HG02970 (cell line): Measurements from ENCODE around the gene MACO1.

Experiments
- ATAC-seq: cut with Tn5 transposase; IDR thresholded peaks from one replicate; pipeline ENCODE4 v1.9.1; 2021; ENCODE audit warnings: mild to moderate bottlenecking, moderate library complexity, moderate number of reproducible peaks; ENCODE audit not compliant: unreplicated experiment, low FRiP score

Gene MACO1

DNA sequence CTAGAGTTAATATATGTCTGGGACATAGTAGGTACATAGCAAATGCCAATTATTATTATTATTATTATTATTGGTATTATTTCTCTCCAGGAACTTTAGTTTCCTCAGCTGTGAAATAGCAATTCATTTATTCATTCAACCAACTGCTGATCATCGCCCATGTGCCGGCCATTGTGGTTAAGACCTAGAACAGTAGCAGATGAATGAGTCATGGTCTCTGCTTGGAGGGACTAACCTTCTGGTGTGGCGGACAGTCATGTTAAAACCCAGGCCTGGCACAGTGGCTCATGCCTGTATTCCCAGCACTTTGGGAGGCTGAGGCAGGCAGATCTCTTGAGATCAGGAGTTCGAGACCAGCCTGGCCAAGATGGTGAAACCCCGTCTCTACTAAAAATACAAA, 88.9 kb downstream of the MACO1 start:
- ATAC-seq: no peak

GRCh38 chr1:25520446-25521061, 89.9 kb downstream of the MACO1 start:
- no peak for ATAC-seq

DNA sequence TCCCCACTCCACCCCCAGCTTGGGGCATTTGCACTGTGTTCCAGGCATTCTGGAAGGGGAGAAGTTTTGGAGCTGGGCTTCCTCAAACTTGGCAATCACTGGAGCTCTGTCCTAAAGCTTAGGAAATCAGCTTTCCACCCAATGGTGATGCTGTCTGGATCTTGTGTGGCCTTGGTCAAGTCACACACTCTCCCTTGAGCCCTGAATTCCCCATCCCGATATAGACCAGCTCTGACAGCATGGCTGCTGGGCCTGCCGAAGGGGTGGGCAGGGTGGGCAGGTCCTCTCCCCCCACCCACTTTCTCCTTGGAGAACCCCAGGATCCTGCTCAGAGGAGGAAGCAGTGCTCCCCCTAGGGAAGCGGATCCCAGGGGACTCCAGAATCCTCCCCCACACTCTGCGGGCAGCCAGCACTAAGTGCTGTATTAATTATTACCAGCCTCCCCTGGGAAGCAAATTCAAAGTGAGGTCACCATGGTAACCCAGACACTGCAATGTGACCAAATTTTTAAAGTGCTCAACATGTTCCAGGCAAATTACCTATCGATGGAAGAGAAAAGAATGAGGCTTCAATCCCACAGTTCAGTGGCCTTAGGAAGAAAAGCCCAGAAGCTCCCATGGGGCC, 91.4 kb downstream of the MACO1 start:
- no peak for ATAC-seq

DNA sequence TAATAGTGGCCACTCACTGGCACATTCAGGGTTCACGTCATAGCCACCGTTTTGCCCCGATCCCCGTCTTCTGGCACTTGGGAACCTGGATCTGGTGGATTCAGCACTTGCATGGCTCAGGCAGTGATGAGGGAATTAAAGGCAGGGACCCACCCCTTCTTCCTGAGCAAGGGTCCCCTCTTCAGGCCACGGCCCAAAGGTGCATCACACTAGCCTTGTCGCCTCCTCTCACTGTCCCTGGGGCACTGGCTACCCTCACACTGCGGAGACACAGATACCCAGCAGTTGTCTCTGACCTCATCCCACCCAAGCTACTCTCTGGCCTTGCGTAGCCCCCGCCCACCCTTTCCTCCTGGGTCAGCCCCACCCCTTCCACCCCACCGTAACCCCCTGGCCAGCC, 92.8 kb downstream of the MACO1 start:
- ATAC-seq: no peak

GRCh38 chr1:25524568-25525360, 94.1 kb downstream of the MACO1 start:
- ATAC-seq: no peak

DNA sequence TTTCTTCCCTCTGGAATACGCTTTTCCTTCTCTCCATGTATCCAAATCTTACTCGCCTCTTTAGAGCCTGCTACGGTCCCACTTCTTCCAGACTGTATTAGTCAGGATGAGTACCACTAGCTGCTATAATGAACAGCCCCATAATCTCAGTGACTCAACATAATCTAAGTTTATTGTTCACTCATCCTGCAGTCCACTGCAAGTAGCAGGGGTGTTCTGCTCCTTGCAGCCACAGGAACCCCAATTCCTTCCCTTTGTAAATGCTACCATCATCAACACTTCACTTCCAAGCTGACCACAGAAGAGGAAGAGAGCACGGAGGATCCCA, 94.6 kb downstream of the MACO1 start:
- no peak for ATAC-seq

DNA sequence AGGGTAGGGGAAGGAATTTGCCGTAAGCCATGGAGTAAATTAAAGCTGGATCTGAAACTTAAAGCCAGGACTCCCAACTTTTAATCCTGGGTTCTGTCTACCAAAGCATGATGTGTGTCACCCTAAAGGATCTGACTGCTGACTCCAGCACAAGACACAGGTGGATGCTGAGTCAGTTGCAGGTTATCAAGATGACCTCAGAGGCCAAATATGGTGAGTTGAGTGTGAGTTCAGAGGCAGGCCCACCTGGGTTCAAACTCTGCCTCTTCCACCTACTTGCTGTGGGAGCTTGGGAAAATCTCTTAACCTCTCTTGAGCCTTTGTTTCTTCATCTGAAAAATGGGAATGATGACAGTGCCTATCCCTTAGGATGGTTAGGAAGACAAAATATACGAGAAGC, 96.1 kb downstream of the MACO1 start:
- no peak for ATAC-seq

DNA sequence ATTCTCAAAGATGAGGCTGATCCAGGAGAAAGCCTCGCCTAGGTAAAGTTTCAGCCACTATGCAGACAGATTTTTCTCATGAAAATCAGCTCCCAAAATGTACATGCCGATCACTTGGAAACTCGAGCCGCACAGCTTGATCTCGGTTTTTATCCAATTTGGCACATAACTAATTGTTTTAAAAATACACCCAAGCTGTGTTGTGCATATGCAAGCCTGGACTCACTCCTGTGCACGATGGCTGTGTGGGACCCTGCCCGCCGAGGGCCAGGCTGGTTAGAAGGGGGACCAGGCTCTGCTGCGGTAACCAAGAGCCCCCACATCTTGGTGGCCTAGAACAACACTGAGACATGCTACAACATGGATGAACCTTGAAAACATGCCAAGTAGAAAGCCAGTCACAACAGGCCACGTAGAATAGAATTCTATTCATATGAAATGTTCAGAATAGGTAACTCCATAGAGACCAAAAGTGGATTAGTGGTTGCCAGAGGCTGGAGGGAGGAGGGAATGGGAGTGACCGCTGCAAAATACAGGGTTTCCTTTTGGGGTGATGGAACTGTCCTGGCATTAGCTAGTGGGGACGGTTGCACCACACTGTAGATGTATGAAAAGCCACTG, 96.6 kb downstream of the MACO1 start:
- no peak for ATAC-seq

GRCh38 chr1:25527946-25528595, 97.4 kb downstream of the MACO1 start:
- no peak for ATAC-seq

DNA sequence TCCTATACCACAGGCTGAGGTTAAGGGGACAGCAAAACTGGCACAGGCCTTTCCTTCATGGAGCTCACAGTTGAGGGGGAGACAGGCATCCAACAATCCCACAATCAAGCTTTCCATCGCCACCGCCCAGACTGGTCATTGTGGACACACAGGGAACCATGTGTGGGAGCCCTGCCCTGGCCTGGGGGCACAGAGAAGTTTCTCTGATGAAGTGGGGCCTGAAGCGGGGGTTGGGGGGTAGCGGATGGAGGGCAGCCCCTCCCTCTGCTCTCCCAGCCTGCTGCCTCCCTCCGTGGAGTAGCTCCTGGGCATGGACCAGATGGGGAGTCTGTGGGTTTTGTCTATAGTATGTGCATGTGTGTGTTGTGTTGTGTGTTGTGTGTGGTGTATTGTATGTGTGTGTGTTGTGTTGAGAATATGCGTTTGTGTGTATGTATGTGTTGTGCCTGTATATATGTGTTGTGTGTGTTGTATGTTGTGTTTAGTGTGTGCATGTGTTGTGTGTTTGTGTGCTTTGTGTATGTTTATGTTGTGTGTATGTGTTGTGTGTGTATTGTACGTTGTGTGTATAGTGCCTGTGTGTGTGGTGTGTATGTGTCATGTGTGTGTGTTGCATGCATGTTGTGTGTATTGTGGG, 98.3 kb downstream of the MACO1 start:
- ATAC-seq: no peak

DNA sequence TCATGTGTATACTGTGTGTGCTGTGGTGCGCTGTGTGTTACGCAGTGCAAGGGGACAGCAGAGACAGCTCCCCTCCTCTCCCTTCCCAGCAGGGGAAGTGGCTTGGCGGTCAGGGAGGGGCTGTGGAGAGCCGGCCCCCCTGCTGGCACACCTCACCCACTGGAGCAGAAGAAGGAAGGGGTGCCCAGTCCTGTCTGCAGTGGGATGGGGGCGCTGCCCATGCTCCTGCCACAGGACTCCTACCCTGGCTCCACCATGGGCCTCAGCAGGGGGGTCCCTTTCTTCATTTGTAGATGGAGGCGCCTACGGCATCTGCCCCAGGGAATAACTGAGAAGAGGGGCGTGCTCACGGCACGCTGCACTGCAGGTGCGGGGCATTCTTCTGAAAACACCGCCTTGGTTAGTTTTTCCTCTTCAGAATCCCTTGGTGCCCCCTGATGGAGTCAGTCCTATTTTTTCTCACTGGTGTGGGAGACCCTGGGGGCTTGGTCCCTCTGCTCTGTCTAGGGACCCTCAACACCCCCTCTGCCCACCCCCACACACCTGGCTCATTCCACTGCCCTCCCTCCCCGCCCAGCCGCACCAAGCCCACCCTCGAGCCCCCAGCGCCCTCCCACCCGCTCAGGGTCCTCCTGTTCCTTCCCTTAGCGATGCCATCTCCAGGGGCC, 99.0 kb downstream of the MACO1 start:
- ATAC-seq: no peak

- no peak for ATAC-seq
These were observed 99.7 kb downstream of the MACO1 start for GRCh38 chr1:25530186-25531081.

- ATAC-seq: no peak
These were observed 100.4 kb downstream of the MACO1 start for GRCh38 chr1:25531082-25531461.

DNA sequence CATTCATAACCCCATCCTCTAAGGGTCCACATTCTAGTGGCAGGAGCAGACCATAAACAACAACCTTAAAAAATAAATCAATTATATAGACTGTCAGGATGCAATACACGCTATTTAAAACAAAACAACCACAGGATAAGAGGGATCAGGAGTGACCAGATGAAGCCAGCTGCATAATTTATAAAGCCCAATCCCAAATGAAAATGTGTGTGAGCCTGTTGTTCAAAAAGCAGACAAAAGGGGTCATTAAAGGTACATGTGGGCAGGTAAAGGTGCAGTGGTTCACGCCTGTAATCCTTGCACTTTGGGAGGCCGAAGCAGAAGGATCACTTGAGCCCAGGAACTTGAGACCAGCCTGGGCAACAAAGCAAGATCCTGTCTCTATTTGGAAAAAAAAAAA, 102.3 kb downstream of the MACO1 start:
- no peak for ATAC-seq

- no peak for ATAC-seq
These were observed 103.2 kb downstream of the MACO1 start for GRCh38 chr1:25533775-25534409.

GRCh38 chr1:25534410-25534788, 103.7 kb downstream of the MACO1 start:
- ATAC-seq: no peak

- ATAC-seq: no peak
These were observed 105.4 kb downstream of the MACO1 start for GRCh38 chr1:25536124-25536523.

DNA sequence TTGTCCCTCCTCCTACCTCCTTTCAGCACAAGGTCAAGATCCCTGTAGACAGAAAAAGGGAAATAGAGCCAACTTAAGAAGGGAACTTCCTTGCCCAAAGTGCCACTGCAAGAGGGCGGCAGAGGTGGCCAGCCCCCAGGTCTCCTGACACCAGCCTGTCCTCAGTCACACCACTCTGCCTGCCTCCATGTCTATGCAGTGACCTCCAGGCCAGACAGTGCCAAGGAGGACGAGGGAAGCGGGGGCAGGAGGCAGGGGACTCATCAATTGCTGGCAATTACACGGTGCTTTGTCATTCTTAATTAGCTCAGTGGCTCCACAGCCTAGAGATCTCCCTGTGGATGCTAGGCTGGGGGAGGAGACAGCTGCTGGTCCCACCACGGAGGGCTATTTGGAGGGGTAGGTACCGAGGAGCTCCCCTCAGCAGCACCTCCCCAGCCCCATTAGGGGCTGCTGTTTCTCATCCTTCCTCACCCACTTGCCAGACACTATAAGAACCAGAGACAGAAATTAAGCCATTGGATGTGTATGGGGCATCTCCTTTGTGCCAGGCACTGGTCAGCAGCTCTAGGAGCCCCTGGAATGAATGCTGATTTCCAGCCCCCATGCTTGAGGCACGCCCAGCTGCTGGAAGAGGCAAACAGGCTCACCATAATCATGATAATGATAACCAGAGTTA, 106.6 kb downstream of the MACO1 start:
- no peak for ATAC-seq
